DOHH2 (cell line): ENCODE measurements around the gene CERS2.
A peak's percentile ranks its signal among the peaks of the same experiment; 100 is the strongest.

Source experiments
- H3F3A ChIP-seq: fragments of 200-600 bp; sonication (generic), shearing (Covaris generic); 2 replicates; pipeline ENCODE4 v1.6.0; 2016; ENCODE audit warnings: antibody characterized with exemption, mild to moderate bottlenecking; ENCODE audit not compliant: control insufficient read depth, insufficient read depth
- H3K27ac ChIP-seq: fragments of 200-600 bp; sonication (generic); 2 replicates; pipeline ENCODE4 v1.5.1; 2014; ENCODE audit warnings: low read depth, mild to moderate bottlenecking, low read length, moderate library complexity
- H3K27me3 ChIP-seq: fragments of 200-600 bp; sonication (generic); 2 replicates; pipeline ENCODE4 v1.6.1; 2014; ENCODE audit warnings: mild to moderate bottlenecking, low read length, mixed read lengths; ENCODE audit not compliant: control insufficient read depth
- H3K36me3 ChIP-seq: fragments of 200-600 bp; sonication (generic); 2 replicates; pipeline ENCODE4 v1.6.1; 2014; ENCODE audit warnings: mild to moderate bottlenecking, low read length, moderate library complexity, mixed read lengths; ENCODE audit not compliant: control insufficient read depth
- H3K4me1 ChIP-seq: fragments of 200-600 bp; sonication (generic); 2 replicates; pipeline ENCODE4 v1.6.1; 2014; ENCODE audit warnings: mild to moderate bottlenecking, low read length, mixed read lengths; ENCODE audit not compliant: control insufficient read depth
- H3K4me2 ChIP-seq: fragments of 200-600 bp; sonication (generic); 2 replicates; pipeline ENCODE4 v1.6.0; 2014; ENCODE audit warnings: mild to moderate bottlenecking, low read length, moderate library complexity
- H3K4me3 ChIP-seq: fragments of 200-600 bp; sonication (generic); 2 replicates; pipeline ENCODE4 v1.5.1; 2014; ENCODE audit warnings: mild to moderate bottlenecking, low read length, mixed read lengths
- H3K79me2 ChIP-seq: fragments of 200-600 bp; sonication (generic); 2 replicates; pipeline ENCODE4 v1.6.1; 2014; ENCODE audit warnings: mild to moderate bottlenecking, low read length, mixed read lengths; ENCODE audit not compliant: control insufficient read depth
- H3K9me2 ChIP-seq: fragments of 200-600 bp; sonication (generic); replicated peaks from 2 replicates; pipeline ENCODE4 v1.6.1; 2014; ENCODE audit warnings: mild to moderate bottlenecking, low read length, mixed read lengths; ENCODE audit not compliant: control insufficient read depth
- H3K9me3 ChIP-seq: fragments of 200-600 bp; sonication (generic); 2 replicates; pipeline ENCODE4 v1.6.1; 2014; ENCODE audit warnings: antibody characterized with exemption, low read length, mixed read lengths; ENCODE audit not compliant: control insufficient read depth, insufficient read depth
- H4K20me1 ChIP-seq: fragments of 200-600 bp; sonication (generic); 2 replicates; pipeline ENCODE4 v1.6.0; 2014; ENCODE audit warnings: low read depth, mild to moderate bottlenecking, antibody characterized with exemption, low read length, moderate library complexity; ENCODE audit not compliant: control insufficient read depth, insufficient read depth
- CTCF ChIP-seq: fragments of 200-600 bp; sonication (generic); IDR thresholded peaks from one replicate; pipeline ENCODE4 v1.5.1; 2014; ENCODE audit warnings: antibody characterized with exemption, mild to moderate bottlenecking, low read depth, low read length; ENCODE audit not compliant: poor library complexity, severe bottlenecking
- EZH2phosphoT487 ChIP-seq: fragments of 200-600 bp; sonication (generic); IDR thresholded peaks from 2 replicates; pipeline ENCODE4 v1.6.1; 2017; ENCODE audit warnings: borderline replicate concordance, mild to moderate bottlenecking, antibody characterized with exemption, low read length, moderate library complexity, mixed read lengths

The CERS2 gene

GRCh38 chr1:151009206-151009587 lies 34.6 kb upstream of the CERS2 start:
- H3F3A ChIP-seq: peaks cover 6% of the 10 kb centered on the region
- peak overlapping the region; percentile 96 for H3K4me3 ChIP-seq
- peaks cover 24% of the 10 kb centered on the region for H3K79me2 ChIP-seq
- H3K4me2 ChIP-seq: peak overlapping the region; percentile 90
- H3K4me1 ChIP-seq: peaks cover 45% of the 10 kb centered on the region
- no peaks in the 10 kb centered on the region for H4K20me1 ChIP-seq
- TF ChIP-seq EZH2phosphoT487 (no peak), CTCF (no peak)
- 0 out of 2 replicates have a peak, but pooled peaks cover 3% of the 10 kb centered on the region for H3K36me3 ChIP-seq
- no peaks in the 10 kb centered on the region for H3K9me2 ChIP-seq
- no peaks in the 10 kb centered on the region for H3K9me3 ChIP-seq
- H3K27ac ChIP-seq: no peak overlapping the region
- H3K27me3 ChIP-seq: no peaks in the 10 kb centered on the region

GRCh38 chr1:151008244-151009205 lies 33.9 kb upstream of the CERS2 start, which contains the start of gene PRUNE1:
Gene PRUNE1, plus strand, starts transcription at chr1:151008449. Its CDS starts 184 bp downstream, at chr1:151008633.
- H3K27me3 ChIP-seq: no peaks in the 10 kb centered on the region
- H3F3A ChIP-seq: peaks cover 6% of the 10 kb centered on the region
- 0 out of 2 replicates have a peak, but pooled peaks cover 3% of the 10 kb centered on the region for H3K36me3 ChIP-seq
- H3K79me2 ChIP-seq: peaks cover 24% of the 10 kb centered on the region
- no peaks in the 10 kb centered on the region for H4K20me1 ChIP-seq
- H3K4me3 ChIP-seq: peak within 1 kb of the TSS; percentile 96
- H3K4me2 ChIP-seq: peak within 1 kb of the TSS; percentile 90
- TF ChIP-seq CTCF (no peak), EZH2phosphoT487 (no peak)
- H3K9me3 ChIP-seq: no peaks in the 10 kb centered on the region
- no peaks in the 10 kb centered on the region for H3K9me2 ChIP-seq
- peak within 1 kb of the TSS; percentile 21; the same call in 1 of the 2 replicates for H3K27ac ChIP-seq
- peaks cover 52% of the 10 kb centered on the region for H3K4me1 ChIP-seq

GRCh38 chr1:151007853-151008243 lies 33.2 kb upstream of the CERS2 start:
- TF ChIP-seq EZH2phosphoT487: no peak
- TF ChIP-seq CTCF: no peak
- peak overlapping the region; percentile 21; the same call in 1 of the 2 replicates for H3K27ac ChIP-seq
- H3K4me1 ChIP-seq: peaks cover 59% of the 10 kb centered on the region
- H4K20me1 ChIP-seq: no peaks in the 10 kb centered on the region
- H3K36me3 ChIP-seq: 0 out of 2 replicates have a peak, but pooled peaks cover 3% of the 10 kb centered on the region
- H3K9me3 ChIP-seq: no peaks in the 10 kb centered on the region
- no peaks in the 10 kb centered on the region for H3K9me2 ChIP-seq
- no peaks in the 10 kb centered on the region for H3K27me3 ChIP-seq
- H3K4me2 ChIP-seq: peak overlapping the region; percentile 90
- peaks cover 24% of the 10 kb centered on the region for H3K79me2 ChIP-seq
- peak overlapping the region; percentile 96 for H3K4me3 ChIP-seq
- H3F3A ChIP-seq: peaks cover 6% of the 10 kb centered on the region
